MCF 10A (cell line): ENCODE results near the gene PIANP. TPM values are rescaled to one million over a fixed set of nuclear protein-coding genes. Genes with fewer than 3 reads are reported as not detected.
"Not testable (repeated sequence)": the region's sequence is repeated elsewhere in the genome, so short reads cannot be mapped to it uniquely, and the experiment has no call there.

Experiments used
- Bru-seq: library from RNA; stranded (reverse); fragments of 400-500 nt; gene quantifications from one replicate; lab custom pipeline; 2021; lab: Mats Ljungman, UMichigan
- BruChase-seq, 2 experiments: library from RNA; stranded (reverse); fragments of 400-500 nt; gene quantifications; one replicate each; lab custom pipeline; 2021; lab: Mats Ljungman, UMichigan
- BruUV-seq: library from RNA; stranded (reverse); fragments of 400-500 nt; replicated peaks from 2 replicates; lab custom pipeline; 2021; lab: Mats Ljungman, UMichigan
- CTCF ChIA-PET: fragments of 300-600 bp; sonication (Branson Sonifier 250); formaldehyde crosslinking; extraction: SDS; loops from one replicate; lab custom pipeline; 2021; ENCODE audit warnings: antibody characterized with exemption, inconsistent platforms; lab: Yijun Ruan, JAX
- POLR2A ChIA-PET: fragments of 300-600, 350-650 bp; sonication (Branson Sonifier 250); formaldehyde crosslinking; extraction: SDS; loops from one replicate; lab custom pipeline; 2020; ENCODE audit warnings: antibody characterized with exemption, inconsistent platforms; lab: Yijun Ruan, JAX
- DNase-seq: peaks from one replicate; pipeline ENCODE4 v3.0.0-alpha.2; 2018; ENCODE audit not compliant: unreplicated experiment
- H3K27ac Mint-ChIP-seq: one replicate; pipeline ENCODE4 v1.8.0; 2022; ENCODE audit warnings: mild to moderate bottlenecking, low read depth, mixed read lengths; ENCODE audit not compliant: unreplicated experiment
- H3K27me3 Mint-ChIP-seq: one replicate; pipeline ENCODE4 v1.8.0; 2022; ENCODE audit warnings: mixed read lengths; ENCODE audit not compliant: insufficient read depth, unreplicated experiment
- H3K36me3 Mint-ChIP-seq: one replicate; pipeline ENCODE4 v1.8.0; 2022; ENCODE audit warnings: mild to moderate bottlenecking, moderate library complexity, mixed read lengths; ENCODE audit not compliant: insufficient read depth, unreplicated experiment
- H3K4me1 Mint-ChIP-seq: one replicate; pipeline ENCODE4 v1.8.0; 2022; ENCODE audit warnings: mixed read lengths; ENCODE audit not compliant: insufficient read depth, unreplicated experiment
- H3K4me3 Mint-ChIP-seq: one replicate; pipeline ENCODE4 v1.8.0; 2022; ENCODE audit warnings: mild to moderate bottlenecking, moderate library complexity, mixed read lengths; ENCODE audit not compliant: unreplicated experiment
- H3K9me3 Mint-ChIP-seq: one replicate; pipeline ENCODE4 v1.8.0; 2022; ENCODE audit warnings: mixed read lengths; ENCODE audit not compliant: unreplicated experiment
- CTCF ChIP-seq: fragments of 200-600 bp; IDR thresholded peaks from one replicate; pipeline ENCODE4 v1.8.0; 2022; ENCODE audit warnings: antibody characterized with exemption, mild to moderate bottlenecking; ENCODE audit not compliant: unreplicated experiment
- intact Hi-C: fragments of 100-400 bp; cut with micrococcal nuclease; formaldehyde crosslinking; loops from 2 replicates; pipeline ENCODE4 v1.14.1; 2022
- long read RNA-seq: library from polyadenylated mRNA; stranded (forward); transcript quantifications from one replicate; pipeline ENCODE4 v2.0.0, GENCODE V29; 2022
- total RNA-seq: library from RNA; stranded (reverse); gene quantifications from 2 replicates; pipeline ENCODE4 v1.2.3, GENCODE V29; 2022

Gene PIANP
- total RNA-seq (not detected in 2 replicates), Bru-seq, nascent RNA (not detected), BruChase-seq, experiment 1, labeled RNA remaining after a 6-hour chase (not detected), BruChase-seq, experiment 2, labeled RNA remaining after a 2-hour chase (not detected)
- long read RNA-seq = 0 reads

- Mint-ChIP-seq H3K9me3 (no peaks in the 10 kb centered on the region), H3K4me1 (peaks cover 8% of the 10 kb centered on the region), H3K4me3 (peak within 1 kb of the TSS; percentile 57), H3K36me3 (no peaks in the 10 kb centered on the region), H3K27me3 (peaks cover 74% of the 10 kb centered on the region), H3K27ac (no peak within 1 kb of the TSS)
- intact Hi-C loops = no loop called here
- ChIA-PET POLR2A (no interaction called here), CTCF (no interaction called here)
- BruUV-seq = no TSS peak
- no peak for TF ChIP-seq CTCF
- no peak for DNase-seq
Measured at GRCh38 chr12:6700646-6701051, at the start of gene PIANP. Gene PIANP, minus strand, starts transcription at chr12:6700815. Its CDS starts 2,754 bp downstream, at chr12:6698061.

GRCh38 chr12:6748761-6749160, 48.1 kb upstream of the PIANP start:
- CTCF ChIA-PET = no interaction called here
- Mint-ChIP-seq H3K36me3 (peaks cover 51% of the 10 kb centered on the region), H3K9me3 (no peaks in the 10 kb centered on the region), H3K27me3 (no peaks in the 10 kb centered on the region), H3K4me1 (peaks cover 18% of the 10 kb centered on the region), H3K27ac (no peak overlapping the region), H3K4me3 (no peak overlapping the region)
- intact Hi-C loops = no loop called here
- no peak for TF ChIP-seq CTCF
- POLR2A ChIA-PET = no interaction called here
- no TSS peak for BruUV-seq
- DNase-seq = no peak

GRCh38 chr12:6747216-6747615, 46.6 kb upstream of the PIANP start:
- DNase-seq = no peak
- Mint-ChIP-seq H3K4me3 (no peak overlapping the region), H3K36me3 (peaks cover 46% of the 10 kb centered on the region), H3K27ac (peak overlapping the region; percentile 20), H3K9me3 (no peaks in the 10 kb centered on the region), H3K27me3 (no peaks in the 10 kb centered on the region), H3K4me1 (peaks cover 18% of the 10 kb centered on the region)
- no TSS peak for BruUV-seq
- intact Hi-C loops = no loop called here
- ChIA-PET POLR2A (interaction anchor here (1.0 to 1.6 kb wide), 3 partner anchors 23 to 196 kb away, joined by 3 read pairs; partner anchors contain the start of genes C12orf57, COPS7A and RNU7-1), CTCF (interaction anchor here (0.6 to 1.6 kb wide), 4 partner anchors 14 to 441 kb away, joined by 3 to 6 read pairs (median 4); partner anchors contain the start of gene PTMS)
- TF ChIP-seq CTCF = no peak

GRCh38 chr12:6745741-6746525, 45.3 kb upstream of the PIANP start:
- intact Hi-C loops = no loop called here
- no TSS peak for BruUV-seq
- Mint-ChIP-seq H3K4me3 (no peak overlapping the region), H3K27ac (peak overlapping the region; percentile 69), H3K4me1 (peaks cover 12% of the 10 kb centered on the region), H3K9me3 (no peaks in the 10 kb centered on the region), H3K27me3 (no peaks in the 10 kb centered on the region), H3K36me3 (peaks cover 41% of the 10 kb centered on the region)
- ChIA-PET CTCF (interaction anchor here (0.9 to 1.6 kb wide), 4 partner anchors 20 to 125 kb away, joined by 3 to 6 read pairs (median 4); partner anchors contain the start of gene PTMS), POLR2A (interaction anchor here (0.6 to 3.7 kb wide), 10 partner anchors 7 to 198 kb away, joined by 3 to 31 read pairs (median 3); partner anchors contain the start of genes C12orf57, COPS7A, MLF2 and PTMS)
- peak; percentile 46 for DNase-seq
- no peak for TF ChIP-seq CTCF

- H3K4me1 Mint-ChIP-seq, intact Hi-C loops, H3K27ac Mint-ChIP-seq, H3K4me3 Mint-ChIP-seq, H3K9me3 Mint-ChIP-seq, DNase-seq, H3K27me3 Mint-ChIP-seq, BruUV-seq: not testable (repeated sequence)
- H3K36me3 Mint-ChIP-seq = peaks cover 18% of the 10 kb centered on the region
- CTCF ChIA-PET = interaction anchor here (1.0 to 1.8 kb wide), 4 partner anchors 10 to 83 kb away, joined by 3 to 23 read pairs (median 3); partner anchors contain the start of gene MLF2
- POLR2A ChIA-PET = interaction anchor here (0.9 to 3.7 kb wide), 3 partner anchors 10 to 94 kb away, joined by 3 to 31 read pairs (median 3); partner anchors contain the start of genes COPS7A and MLF2
Measured at GRCh38 chr12:6743300-6743699, 42.7 kb upstream of the PIANP start.
